Stimulated activated CD8-positive, alpha-beta memory T cell treated with anti-CD3 and anti-CD28 coated beads, Interleukin-15, amount 100 ng/mL, for 24 hours (primary cell): ENCODE results near the gene UNC93B1.

Experiments
- DNase-seq: peaks from one replicate; pipeline ENCODE4 v3.0.0-alpha.2; 2020; ENCODE audit warnings: low read depth

The UNC93B1 gene

DNA sequence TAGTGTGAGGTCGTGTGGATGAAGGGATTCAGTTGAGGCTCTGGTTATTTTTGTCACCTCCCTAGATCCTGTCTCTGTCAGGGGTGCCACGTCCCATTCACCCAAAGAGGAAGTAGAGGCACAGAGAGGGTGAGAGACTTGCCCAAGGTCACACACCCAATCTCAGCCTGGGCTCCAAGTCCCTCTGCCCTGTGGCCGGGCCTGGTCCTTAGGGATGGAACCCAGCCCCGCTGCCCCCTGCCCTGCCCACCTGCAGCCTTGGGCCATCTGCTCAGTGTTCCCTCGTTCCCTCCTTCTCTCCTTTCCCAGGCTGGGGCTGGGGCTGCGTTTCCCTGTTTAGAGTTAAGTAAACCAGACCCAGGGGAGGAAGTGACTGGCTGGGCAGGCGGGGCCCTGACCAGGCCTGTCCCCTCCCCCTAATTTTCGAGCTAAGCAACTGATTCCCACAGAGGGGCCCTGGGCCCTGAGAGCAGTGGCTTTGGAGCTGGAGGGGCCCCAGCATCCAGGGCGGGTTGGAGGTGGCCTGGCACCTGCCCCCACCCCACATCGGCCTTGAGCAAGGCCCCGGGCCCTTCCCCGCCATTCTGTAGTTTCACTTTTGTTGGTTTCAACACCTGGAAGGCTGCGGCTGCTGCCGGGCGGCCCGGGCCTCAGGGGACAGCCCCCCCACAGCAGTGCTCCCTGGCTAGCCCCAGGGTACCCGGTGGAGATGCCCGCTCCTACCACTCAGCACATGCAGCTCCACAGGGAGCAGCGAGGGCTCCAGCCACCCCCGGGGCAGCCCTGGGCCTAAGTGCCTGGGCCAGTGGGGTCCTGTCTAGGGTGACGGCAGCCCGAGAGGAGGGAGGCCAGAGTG lies 36.4 kb upstream of the UNC93B1 start:
- DNase-seq: no peak

DNA sequence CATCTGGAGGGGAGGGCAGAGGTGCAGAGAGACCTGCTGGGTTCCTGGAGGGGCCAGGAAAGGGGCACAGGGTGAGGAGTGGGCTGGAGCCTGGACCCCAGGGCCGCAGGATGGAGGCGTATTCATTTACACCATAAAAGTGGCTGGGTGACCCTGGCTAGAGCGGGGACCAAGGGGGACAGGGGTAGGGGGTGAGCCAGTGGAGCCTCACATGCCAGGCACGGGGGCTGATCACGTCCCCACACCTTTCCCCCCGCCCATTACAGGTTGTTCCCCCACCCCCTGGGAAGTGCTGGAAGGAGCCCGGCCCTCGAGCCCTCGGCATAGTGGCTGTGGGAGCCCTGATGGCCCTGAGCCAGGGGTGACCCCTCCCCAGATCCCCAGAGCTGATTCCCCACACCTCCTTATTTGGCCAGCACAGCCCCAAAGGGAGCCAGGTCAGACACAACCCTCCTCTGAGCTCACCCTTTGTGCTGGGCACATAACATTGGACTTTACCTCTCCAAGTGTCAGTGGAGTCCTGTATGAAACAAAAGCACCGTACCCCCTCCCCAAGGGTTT lies 35.7 kb upstream of the UNC93B1 start:
- DNase-seq: no peak

DNA sequence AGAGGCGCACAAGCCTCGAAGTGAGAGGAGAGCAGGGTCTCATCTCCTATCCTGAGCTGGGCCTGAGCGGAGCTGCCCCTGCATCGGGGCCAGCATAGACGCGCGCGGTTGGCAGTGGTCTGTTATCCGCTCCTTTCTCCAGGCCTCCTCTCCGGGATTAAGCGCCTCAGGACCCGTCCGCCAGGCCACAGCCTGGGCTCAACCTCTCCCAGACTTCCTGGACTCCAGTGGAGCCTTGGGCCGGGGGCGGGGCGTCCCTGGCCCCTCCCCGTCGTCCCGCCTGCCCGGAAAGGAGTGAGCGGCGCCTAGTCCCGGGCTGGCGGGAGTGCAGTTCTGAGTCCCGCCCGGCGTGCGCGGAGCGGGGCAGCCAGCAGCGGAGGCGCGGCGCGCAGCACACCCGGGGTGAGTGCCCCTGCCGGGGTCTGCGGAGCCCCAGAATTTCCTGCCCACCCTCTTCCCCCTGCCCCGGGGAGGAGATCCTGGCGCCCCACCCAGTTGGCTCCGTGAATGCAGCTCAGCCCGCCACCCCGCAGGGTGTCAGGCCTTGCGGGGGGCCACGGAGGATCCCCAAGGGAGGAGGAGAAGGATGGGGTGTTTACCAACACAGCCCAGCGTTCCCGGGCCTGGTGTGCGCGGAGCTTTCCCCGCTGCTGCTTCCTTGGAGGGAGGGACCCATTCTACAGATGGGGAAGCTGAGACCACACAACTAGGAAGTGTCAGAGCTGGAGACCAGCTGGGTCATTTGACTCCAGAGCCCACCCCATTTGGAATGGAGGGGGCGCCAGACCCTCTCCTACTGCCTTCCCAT lies 35.0 kb upstream of the UNC93B1 start, which contains the start of gene TCIRG1:
Gene TCIRG1, plus strand, starts transcription at position 308 of the 808 bp plus-strand sequence. CDS start 2,247 bp downstream, outside the sequence.
- peak; percentile 37 for DNase-seq

DNA sequence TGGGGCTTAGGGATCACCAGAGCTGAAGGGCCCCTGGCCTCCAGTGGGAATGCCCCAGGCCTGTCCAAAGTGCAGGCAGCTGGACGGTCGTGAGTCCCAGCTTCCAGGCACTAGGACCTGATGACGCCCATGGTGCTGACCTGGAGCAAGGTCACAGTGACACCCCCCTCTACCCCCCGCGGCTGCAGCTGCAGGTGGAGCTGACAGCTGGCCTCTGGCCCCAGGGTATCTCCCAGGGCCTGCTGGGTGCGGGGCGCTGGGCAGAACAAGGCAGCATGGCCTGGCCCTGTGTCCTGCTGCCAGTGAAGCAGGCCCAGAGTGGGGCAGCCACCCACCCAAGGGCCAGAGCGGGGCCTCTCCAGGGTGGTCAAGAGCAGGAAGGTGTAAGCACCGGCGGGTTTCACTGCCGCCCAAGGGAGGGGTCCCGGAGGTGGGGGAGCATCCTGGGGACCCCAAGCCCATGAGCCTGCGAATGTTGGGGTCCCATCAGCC lies 34.4 kb upstream of the UNC93B1 start:
- no peak for DNase-seq

DNA sequence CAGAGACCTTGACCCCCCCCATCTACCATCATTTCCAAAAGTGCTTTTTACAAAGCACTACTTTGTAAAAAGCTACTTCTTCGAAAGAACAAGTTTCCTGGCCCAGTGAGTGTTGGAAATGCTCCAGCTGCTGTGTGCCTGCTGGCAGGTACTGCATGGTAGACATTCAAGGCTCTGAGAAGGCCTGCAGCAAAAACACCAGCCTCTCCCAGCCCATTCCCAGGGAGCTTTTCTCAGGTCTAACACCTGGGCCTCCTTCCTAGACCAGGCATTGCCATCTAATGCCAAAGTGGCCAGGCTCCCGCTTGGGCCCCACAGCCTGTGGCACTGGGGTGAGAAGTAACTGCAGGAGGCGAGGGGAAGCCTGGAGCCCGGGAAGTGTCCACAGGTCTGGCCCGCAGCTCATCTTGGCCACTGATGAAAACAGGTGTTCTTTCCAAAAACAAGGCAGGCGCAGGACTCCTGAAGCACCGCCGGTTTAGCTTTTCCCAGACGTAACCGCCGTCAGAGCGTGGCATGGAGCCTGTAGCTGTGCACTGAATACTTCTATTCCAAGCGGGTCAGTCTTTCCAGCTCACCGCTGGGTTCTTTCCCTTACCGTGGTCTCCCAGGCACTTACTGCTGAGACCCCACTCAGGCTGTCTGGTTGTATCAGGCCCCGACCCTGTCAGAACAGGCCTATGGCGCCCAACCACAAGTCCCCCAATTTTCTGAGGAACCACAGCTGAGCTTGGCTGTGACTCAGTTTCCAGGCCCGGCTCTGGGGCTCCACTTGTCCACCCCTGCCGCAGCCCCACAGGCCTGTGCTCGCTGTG lies 33.7 kb upstream of the UNC93B1 start:
- no peak for DNase-seq

DNA sequence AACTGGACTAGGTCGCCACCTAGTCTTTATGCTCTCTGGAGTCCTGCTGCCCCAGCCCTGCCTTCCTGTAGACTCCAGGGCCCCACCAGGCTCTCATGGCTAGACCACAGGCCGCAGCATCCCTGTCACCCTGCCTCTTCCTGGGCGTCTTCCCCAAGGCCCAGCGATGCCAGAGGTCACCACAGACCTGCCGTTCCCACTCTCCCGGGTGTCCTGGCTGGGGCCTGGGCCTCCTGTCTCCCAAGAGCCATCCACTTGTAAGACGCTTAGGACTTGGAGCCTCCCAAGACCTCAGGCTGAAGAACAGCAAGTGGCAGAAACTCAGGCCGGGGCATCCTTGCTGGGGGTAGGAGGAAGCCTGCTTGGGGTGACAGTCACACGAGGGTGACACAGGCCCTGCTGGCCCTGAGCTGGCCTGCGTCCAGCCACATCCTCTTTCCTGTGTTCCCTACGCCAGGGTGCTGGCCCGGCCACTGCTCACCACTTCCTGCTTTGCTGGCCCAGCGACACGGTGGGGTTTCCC lies 32.9 kb upstream of the UNC93B1 start:
- DNase-seq: no peak

DNA sequence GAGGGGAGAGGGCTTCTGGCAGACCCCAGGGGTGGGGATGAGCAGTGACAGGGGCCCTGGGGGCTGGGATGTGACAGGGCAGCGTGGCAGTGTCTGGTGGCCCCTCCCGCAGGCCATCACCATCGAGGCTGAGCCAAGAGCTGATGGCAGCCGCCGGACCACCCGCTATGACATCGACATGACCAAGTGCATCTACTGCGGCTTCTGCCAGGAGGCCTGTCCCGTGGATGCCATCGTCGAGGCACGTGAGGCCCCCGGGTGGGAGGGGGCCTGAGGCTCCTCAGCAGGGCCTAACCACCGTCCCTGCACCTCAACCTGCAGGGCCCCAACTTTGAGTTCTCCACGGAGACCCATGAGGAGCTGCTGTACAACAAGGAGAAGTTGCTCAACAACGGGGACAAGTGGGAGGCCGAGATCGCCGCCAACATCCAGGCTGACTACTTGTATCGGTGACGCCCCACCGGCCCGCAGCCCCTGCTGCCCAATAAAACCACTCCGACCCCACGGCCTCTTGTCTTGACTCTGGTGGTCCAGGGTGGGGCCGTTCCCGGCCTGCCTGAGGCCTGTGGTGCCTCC lies 32.3 kb upstream of the UNC93B1 start:
- DNase-seq: no peak

DNA sequence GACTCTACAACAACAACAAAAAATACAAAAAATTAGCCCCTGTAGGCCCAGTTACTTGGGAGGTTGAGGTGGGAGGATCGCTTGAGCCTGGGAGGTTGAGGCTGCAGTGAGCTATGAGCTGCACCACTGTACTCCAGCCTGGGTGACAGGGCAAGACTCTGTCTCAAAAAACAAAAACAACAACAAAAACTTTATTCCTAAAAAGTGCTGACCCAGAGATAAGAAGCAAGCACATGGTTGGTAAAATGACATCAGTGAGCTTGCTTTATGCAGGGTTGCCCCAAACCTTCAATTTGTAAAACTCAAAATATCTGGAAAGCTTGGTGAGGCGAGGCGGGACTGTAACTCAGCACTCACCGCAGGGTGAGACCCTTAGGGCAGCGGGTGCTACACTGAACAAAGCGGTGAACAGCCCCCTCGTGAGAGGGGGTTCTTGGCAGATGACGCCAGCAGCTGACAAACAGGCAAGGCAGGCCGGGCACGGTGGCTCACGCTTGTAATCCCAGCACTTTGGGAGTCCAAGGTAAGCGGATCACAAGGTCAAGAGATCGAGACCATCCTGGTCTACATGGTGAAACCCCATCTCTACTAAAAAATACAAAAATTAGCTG lies 31.5 kb upstream of the UNC93B1 start:
- no peak for DNase-seq

DNA sequence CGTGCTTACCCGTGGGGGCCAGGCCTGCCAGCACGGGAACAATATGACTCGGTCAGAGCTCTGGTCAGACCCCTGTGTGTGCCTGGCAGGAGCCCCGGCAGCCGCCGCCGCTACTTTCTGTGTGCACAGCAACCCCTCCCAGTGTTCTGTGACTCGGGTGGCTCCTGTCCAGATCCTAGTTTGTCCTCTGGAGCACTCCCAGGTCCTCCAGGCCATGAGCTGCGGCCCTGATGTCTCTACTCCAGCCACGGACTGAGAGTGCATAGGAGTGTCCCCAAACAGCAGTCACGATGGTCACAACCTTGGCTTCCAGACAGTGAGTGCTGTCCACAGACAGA lies 29.8 kb upstream of the UNC93B1 start:
- DNase-seq: no peak

DNA sequence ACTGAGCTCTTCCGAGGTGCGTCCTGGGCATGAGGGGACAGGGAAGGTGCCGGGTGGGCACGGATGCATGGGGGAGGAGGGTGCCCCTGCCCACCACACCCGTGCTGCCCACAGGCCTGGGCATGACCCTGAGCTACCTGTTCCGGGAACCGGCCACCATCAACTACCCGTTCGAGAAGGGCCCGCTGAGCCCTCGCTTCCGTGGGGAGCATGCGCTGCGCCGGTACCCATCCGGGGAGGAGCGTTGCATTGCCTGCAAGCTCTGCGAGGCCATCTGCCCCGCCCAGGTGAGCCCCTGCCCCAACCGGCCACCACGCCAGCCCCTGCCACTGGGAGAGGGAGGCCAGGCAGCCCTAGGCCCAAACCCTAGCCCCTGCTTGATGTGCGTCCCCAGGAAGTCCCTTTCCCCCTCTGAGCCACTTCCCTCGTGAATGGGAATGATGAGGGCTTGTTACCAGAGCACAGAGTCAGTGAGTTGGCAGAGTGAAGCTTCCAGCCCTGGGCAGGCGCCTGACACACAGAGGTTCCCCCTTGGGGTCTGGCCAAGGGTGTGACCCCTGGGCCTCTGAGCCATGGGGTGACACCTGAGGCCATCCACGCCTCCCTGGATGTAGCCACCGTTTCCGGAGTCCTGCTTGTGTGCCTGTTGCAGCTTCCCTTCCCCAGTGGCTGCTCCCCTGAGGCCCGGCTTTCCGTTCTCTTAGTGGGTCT lies 29.3 kb upstream of the UNC93B1 start:
- DNase-seq: no peak

DNA sequence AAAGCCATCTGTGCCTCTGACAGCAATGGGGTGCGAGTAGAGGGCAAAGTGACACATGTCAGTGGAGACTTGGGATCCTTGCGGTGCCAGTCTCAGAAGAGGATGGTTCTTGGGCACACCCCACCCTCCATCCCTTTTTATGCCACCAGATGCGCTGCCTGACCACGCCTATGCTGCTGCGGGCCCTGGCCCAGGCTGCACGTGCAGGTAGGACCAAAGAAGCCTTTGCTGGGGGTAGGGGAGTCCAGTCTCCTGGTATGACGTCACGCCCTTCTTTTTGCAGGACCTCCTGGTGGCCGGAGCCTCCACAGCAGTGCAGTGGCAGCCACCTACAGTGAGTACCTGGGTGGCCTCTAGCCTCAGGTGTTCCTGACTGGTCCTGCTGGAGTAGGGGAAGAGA lies 28.1 kb upstream of the UNC93B1 start:
- DNase-seq: no peak

DNA sequence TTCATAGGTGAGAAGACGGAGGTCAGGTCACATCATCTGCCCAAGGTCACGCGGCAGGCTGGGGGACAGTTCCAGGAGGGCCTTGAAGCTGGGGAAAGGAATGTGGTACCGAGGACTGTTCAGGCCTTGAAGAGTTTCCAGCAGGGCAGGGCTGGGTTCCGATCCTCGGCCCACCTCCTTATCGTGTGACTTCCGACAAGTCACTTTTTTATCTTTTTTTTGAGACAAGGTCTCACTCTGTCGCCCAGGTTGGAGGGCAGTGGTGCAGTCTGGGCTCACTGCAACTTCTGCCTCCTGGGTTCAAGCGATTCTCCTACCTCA lies 27.2 kb upstream of the UNC93B1 start:
- no peak for DNase-seq

DNA sequence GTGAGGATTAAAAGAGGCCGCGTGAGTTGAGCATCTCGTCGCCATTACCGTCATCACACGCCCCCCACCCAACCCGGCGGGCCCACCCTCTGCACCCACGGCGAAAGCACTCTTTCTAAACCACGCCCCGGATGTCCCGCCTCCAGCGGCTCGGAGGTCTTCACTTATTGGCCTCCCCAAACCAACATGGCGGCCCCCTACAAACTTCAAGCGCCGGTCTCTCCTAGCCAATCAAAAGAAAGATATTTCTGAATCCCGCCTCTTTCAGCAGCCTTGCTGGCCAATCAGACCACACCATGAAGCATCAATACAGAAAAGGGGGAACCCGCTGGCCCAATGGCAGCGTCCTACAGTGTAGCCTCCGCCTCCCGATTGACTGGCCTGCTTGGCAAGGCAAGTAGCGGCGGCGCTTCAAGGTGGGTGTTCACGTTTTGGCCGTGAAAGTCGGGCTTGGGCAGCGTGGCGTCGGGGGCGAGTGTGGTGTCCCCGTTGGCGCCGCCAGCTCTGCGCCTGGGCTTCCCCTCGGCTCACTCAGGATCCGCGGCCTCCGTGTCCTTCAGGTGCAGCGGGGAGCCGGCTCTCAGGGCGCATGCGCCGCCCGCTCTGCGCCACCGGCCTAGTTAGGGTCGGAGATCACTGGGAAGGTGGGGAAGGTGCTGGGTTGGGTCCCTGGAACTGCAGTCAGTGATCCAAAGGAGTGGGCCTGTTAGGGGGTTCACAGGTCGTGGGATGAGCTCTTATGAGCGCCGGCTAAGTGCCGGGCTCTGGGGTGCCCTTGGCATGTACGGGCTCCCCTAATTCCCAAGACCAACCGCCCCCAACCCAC lies 26.6 kb upstream of the UNC93B1 start, which contains the start of gene NDUFS8:
Gene NDUFS8, plus strand, starts transcription at position 364 of the 826 bp plus-strand sequence. CDS start 1,471 bp downstream, outside the sequence.
- peak; percentile 92 for DNase-seq

DNA sequence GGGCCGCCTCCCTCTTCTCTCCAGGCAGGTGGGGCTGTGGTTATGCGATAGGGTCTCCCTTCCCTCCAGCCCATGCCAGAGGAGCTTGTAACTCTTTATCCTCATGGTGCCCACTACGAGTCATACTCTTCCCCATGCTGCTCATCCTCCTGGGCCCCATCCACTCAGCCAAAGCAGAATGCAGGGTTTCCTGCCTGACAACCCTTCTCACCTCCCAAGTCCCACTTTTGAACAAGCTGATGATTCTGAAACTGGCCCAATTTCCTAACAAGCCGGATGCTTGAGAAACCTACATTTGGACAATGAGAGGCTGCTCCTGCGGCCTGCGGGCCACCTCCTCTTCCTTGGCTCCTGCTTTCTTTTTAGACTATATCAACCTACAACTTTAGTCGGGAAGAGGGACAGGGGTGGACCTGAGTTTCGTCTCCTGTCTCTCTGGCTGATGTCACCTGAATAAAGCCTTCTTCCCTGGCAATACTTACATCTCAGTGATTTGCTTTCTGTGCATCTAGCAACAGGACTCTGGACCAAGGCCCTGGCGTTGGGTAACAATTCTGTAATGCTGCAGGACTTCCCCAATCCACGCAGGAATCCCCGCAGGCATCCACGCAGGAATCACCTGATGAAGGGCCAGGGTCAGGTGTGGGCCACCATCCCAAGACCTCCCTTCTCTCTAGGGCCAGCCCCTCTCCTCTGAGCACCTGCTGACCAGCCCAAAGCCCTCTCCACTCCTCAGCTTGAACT lies 25.1 kb upstream of the UNC93B1 start:
- DNase-seq: no peak

DNA sequence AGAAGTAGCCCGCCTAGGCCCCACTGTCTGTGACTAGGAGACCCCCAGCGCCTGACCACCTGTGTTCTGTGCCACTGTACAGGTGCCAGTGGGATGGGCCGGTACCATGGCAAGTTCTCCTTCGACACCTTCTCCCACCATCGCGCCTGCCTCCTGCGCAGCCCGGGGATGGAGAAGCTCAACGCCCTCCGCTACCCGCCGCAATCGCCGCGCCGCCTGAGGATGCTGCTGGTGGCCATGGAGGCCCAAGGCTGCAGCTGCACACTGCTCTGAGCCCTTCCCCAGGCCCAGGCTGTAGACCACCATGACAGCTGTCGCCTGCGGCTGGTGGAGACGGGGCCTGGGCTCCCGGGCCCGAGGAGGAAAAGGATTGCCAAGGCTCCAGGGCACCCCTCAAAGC lies 23.8 kb upstream of the UNC93B1 start:
- no peak for DNase-seq

DNA sequence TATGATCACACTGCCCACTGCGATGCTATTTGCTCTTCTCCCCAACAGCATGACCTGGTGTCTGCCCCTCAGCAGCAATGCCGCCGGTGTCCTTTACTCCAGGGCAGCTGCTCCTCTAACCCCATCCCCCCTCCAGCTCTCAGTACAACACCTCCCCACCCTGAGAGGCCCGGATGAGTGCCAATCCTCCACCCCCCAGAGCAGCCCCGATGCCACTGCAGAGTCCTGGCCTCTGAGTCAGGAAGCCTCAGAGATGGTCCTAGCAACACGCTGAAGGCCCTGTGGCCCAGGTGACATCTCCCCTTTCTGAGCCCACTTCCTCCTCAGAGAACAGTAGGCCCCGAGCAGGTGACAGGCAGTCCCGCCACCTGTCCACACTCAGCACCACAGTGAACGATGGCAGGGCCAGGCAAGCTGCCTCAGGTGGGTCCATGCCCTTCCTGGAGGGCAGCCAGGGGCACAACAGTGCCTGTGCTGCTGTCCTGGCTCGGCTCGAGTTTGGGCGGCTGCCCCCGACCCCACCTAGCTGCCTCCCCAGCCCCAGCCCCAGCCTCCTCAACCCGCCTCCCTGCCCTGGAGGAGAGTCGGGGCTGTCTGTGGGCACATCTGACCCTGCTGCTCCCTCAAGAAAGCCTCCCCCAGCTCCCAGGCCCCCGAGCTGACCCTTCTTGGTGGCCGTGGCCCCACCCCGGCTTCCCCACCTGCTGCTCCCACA lies 22.7 kb upstream of the UNC93B1 start:
- DNase-seq: no peak

DNA sequence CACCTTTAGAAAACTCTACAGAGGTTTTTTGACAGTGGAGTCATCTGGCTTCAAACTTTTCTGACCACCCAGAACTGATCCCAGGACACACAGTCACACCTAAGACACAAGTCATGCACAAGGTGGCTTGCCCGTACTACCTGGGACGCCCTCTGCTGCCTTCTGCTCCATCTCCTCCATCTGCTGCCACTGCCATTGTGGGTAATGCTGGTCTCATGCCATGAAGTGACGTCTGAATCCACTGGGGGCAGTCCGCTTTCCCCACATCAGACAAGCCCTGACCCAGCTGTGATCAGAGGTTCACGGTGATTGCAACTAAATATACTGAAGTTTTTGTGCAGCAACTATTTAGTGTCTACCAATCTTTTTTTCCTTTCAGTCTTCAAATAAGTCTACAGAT lies 21.1 kb upstream of the UNC93B1 start:
- DNase-seq: no peak

DNA sequence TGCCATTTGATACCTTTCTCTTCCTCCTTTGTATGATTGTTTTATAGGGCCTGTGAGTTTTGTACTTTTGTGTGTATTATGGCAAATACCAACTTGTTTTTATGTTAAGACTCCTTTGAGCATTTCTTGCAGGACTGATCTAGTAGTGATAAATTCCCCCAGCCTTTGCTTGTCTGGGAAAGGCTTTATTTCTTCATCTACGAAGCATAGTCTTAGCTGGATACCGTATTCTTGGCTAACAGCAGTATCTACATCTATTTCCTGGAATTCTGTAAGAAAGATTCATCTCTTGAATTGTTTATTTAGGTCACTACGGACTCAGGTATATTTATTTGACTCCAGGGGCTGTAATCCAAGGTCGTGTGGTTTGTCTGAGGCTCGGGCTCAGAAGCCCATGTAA lies 20.6 kb upstream of the UNC93B1 start:
- no peak for DNase-seq
